ENCODE data around the gene KLHL29. TPM values are rescaled to one million over a fixed set of nuclear protein-coding genes. Genes with fewer than 3 reads are reported as not detected.

Gene KLHL29
- total RNA-seq, 1 donor from 2014 or later, result 12.9 TPM

DNA sequence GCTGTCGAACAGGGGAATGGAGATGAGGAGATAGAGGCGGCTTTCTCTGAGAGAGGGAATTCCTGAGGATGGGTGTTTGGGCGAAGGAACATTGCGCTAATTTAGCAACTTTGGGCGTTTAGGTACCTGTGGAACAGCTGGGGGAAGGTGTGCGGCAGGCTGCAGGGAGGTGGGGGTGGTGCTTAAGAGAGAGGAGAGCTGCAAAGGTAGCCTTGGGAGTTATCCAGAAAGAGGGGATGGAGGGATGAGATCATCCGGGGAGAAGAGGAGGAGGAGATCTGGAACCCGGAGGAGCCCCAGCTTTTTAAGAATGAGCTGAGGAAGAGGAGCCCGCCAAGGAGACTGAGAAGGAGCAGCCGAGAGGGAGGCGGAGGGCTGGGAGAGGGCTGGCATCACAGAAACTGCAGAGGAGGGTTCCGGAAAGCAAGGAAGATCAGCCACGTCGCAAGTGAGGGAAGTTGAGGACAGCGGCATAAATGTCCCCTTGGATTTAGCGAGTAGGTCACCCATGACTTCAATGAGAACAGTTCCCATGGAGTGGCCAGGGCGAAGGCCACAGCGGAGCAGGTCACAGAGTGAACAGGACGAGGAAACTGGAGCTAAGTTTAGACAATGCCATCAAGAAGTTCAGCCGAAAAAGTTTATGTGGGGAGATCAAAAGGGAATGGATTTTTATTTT lies 174.7 kb downstream of the KLHL29 start:
- no peaks in the 10 kb centered on the region for H3K27me3 ChIP-seq (ENCODE audit: low read depth)
- no peak for ATAC-seq
- H3K36me3 ChIP-seq, result no peaks in the 10 kb centered on the region
- no peak overlapping the region for H3K4me3 ChIP-seq
- no peak for TF ChIP-seq CTCF (IDR thresholded peaks at IDR 0.05)
- intact Hi-C loops (cut with DNase I), result no loop called here
- no peak overlapping the region for H3K27ac ChIP-seq
- H3K4me1 ChIP-seq, result peaks cover 7% of the 10 kb centered on the region
- H3K9me3 ChIP-seq, result no peaks in the 10 kb centered on the region
- no peak for DNase-seq

DNA sequence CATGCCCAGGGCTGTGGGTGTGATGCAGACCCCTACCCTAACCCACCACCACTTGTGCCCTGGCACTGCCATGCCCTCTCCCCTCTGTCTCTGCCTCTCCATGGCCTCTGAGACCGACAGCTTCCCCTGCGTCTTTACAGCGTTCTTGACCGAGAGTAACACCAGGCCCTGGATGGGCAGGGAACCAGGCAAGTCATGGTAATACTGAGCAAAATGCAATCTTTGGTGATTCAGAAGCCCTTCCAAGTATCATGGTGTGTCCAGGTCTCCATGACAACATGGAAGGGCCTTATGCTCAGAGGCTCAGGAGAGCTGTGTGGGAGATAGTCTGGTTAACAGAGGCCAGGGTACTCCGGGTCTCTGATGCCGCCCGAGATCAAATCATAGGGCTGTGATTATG lies 176.1 kb downstream of the KLHL29 start:
- Histone ChIP-seq H3K4me1 (peaks cover 10% of the 10 kb centered on the region), H3K27ac (no peak overlapping the region), H3K36me3 (no peaks in the 10 kb centered on the region), H3K9me3 (no peaks in the 10 kb centered on the region), H3K27me3 (ENCODE audit: low read depth) (no peaks in the 10 kb centered on the region), H3K4me3 (no peak overlapping the region)
- DNase-seq (no peak), ATAC-seq (no peak)
- no peak for TF ChIP-seq CTCF (IDR thresholded peaks at IDR 0.05)
- intact Hi-C loops (cut with DNase I), result no loop called here

DNA sequence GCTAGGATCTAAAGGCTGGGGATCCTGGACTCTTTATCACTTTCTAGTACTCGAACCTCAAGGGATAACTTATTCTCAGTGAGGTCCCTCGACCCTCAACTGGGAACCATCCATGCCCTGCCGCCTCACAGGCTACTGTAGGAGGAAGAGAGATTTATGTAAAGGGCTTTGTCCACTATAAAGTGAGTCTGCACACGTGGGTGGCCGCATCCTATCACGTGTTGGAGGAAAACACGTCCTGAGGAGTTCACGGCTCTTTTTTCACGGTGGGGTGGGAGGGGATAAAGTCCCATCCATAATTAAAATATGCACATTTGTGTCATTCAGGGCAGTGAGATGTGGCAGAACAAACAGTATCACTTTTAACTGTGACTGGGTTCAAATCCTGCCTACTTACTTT lies 176.6 kb downstream of the KLHL29 start:
- intact Hi-C loops (cut with DNase I), result no loop called here
- Histone ChIP-seq H3K9me3 (no peaks in the 10 kb centered on the region), H3K36me3 (no peaks in the 10 kb centered on the region), H3K27ac (no peak overlapping the region), H3K27me3 (ENCODE audit: low read depth) (no peaks in the 10 kb centered on the region), H3K4me3 (no peak overlapping the region), H3K4me1 (peaks cover 10% of the 10 kb centered on the region)
- DNase-seq (no peak), ATAC-seq (no peak)
- TF ChIP-seq CTCF (IDR thresholded peaks at IDR 0.05), result no peak

GRCh38 chr2:23562143-23562542 lies 177.2 kb downstream of the KLHL29 start:
- intact Hi-C loops (cut with DNase I), result no loop called here
- Histone ChIP-seq H3K9me3 (no peaks in the 10 kb centered on the region), H3K4me1 (peaks cover 10% of the 10 kb centered on the region), H3K27ac (no peak overlapping the region), H3K27me3 (ENCODE audit: low read depth) (no peaks in the 10 kb centered on the region), H3K36me3 (no peaks in the 10 kb centered on the region), H3K4me3 (no peak overlapping the region)
- DNase-seq, result no peak
- ATAC-seq, result no peak
- no peak for TF ChIP-seq CTCF (IDR thresholded peaks at IDR 0.05)

GRCh38 chr2:23563151-23563550 lies 178.2 kb downstream of the KLHL29 start:
- Histone ChIP-seq H3K36me3 (no peaks in the 10 kb centered on the region), H3K27me3 (ENCODE audit: low read depth) (no peaks in the 10 kb centered on the region), H3K27ac (peak overlapping the region; percentile 65), H3K9me3 (no peaks in the 10 kb centered on the region), H3K4me3 (no peak overlapping the region), H3K4me1 (peaks cover 11% of the 10 kb centered on the region)
- intact Hi-C loops (cut with DNase I), result no loop called here
- no peak for ATAC-seq
- DNase-seq, result no peak
- no peak for TF ChIP-seq CTCF (IDR thresholded peaks at IDR 0.05)
